Adipocyte (in vitro differentiated cells): Measurements from ENCODE around the gene SLA2.

Source experiments
- DNase-seq: peaks from one replicate; pipeline ENCODE4 v3.0.0-alpha.2; 2015; ENCODE audit warnings: low read depth
- H3K27me3 ChIP-seq: replicated peaks from 2 replicates; pipeline ENCODE4 v1.7.0; 2013; ENCODE audit warnings: mild to moderate bottlenecking, low read length, moderate library complexity; ENCODE audit not compliant: control insufficient read depth, insufficient read depth
- H3K36me3 ChIP-seq: 2 replicates; pipeline ENCODE4 v1.7.0; 2013; ENCODE audit warnings: low read length, mild to moderate bottlenecking, moderate library complexity; ENCODE audit not compliant: control insufficient read depth, insufficient read depth, severe bottlenecking
- H3K4me1 ChIP-seq: 2 replicates; pipeline ENCODE4 v1.7.0; 2013; ENCODE audit warnings: mild to moderate bottlenecking, low read length, moderate library complexity; ENCODE audit not compliant: control insufficient read depth, insufficient read depth
- H3K4me3 ChIP-seq: 2 replicates; pipeline ENCODE4 v1.7.0; 2013; ENCODE audit warnings: mild to moderate bottlenecking, low read length, moderate library complexity
- H3K9ac ChIP-seq: 2 replicates; pipeline ENCODE4 v1.7.0; 2013; ENCODE audit warnings: mild to moderate bottlenecking, low read length, moderate library complexity
- H3K9me3 ChIP-seq: 2 replicates; pipeline ENCODE4 v1.7.0; 2013; ENCODE audit warnings: mild to moderate bottlenecking, low read length, moderate library complexity; ENCODE audit not compliant: control insufficient read depth

Gene SLA2

DNA sequence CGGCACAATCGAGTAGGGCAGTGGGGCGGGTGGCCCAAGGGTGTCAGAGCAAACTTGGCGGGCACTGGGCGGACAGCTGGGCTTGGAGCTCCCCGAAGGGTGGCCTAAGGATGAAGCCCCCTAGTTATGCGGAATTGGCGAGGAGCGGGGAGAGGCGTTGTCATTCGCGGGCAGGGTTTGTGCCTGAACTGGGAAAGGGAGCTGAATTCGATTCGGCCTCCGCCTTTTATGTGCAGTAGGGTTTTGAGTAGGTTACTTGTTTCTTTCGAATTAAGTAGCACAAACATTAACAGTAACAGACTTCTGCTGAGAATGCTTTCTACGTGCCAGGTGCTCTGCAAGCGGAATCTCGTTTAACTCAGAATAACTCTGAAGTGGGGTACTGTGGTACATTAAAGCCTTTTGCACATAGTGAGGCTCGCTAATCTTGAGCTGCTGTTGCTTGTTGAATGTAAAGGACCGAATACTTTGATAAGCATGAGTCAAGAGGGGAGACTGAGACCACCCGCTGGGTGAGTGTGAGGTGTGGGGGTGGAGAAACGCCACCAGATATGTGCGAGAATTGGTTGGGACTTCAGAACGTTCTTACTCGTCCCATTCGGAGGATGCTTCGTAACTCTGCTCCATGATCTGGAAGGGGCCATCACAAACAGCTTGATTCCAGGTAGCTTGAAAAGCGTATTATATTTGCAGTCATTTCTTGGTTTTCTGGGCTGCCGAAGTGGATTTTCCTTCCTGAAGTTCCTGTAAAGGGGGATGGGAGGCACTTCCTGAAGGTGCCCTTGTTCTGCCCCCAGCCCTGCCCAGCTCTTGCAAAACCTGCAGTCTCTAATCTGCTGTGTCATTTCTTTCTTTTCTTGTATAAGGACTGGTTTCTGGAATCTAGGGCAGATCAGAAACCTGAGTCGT lies 39.6 kb downstream of the SLA2 start:
- Histone ChIP-seq H3K9ac (peak overlapping the region; percentile 97), H3K27me3 (no peaks in the 10 kb centered on the region), H3K4me3 (peak overlapping the region; percentile 96), H3K36me3 (peaks cover 37% of the 10 kb centered on the region), H3K9me3 (no peaks in the 10 kb centered on the region), H3K4me1 (peaks cover 14% of the 10 kb centered on the region)
- peak; percentile 71 for DNase-seq

DNA sequence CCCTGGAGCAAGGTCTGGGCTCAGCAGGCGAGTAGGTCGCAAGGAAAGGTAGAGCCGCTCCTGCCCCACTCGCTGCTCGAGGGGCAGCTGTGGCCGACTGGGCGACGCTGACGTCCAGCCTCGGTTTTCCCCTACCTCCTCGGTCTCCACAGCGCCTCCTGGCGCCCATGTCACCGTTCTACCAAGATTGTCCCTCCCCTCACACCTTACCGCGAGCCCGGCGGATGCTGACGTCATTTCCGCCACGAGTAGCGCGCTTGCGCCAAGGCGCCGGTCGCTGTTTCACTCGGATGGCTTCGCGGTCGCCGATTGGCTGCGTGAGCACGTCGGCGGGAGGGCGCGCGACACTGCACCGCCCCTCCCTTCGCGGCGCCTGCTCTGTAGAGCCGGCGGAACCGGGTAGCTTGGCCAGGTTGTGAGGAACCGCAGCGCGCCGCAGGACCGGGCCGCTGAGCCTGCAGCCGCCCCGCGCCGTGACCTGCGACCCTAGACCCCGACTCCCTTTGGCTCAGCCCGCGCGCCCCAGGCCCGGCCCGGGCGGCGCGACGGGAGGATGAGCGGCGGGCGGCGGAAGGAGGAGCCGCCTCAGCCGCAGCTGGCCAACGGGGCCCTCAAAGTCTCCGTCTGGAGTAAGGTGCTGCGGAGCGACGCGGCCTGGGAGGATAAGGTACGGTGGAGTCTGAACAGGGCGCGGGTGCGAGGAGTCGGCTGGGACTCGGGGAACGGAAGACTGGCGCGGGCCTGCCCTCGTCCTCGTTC lies 40.4 kb downstream of the SLA2 start, which contains the start of gene RAB5IF:
Gene RAB5IF (plus strand): TSS at position 381 of the 759 bp plus-strand sequence. CDS start 173 bp downstream, at position 554.
- Histone ChIP-seq H3K36me3 (peaks cover 29% of the 10 kb centered on the region), H3K4me1 (peaks cover 14% of the 10 kb centered on the region), H3K4me3 (peak within 1 kb of the TSS; percentile 96), H3K27me3 (no peaks in the 10 kb centered on the region), H3K9me3 (no peaks in the 10 kb centered on the region), H3K9ac (peak within 1 kb of the TSS; percentile 97)
- DNase-seq: peak; percentile 100

DNA sequence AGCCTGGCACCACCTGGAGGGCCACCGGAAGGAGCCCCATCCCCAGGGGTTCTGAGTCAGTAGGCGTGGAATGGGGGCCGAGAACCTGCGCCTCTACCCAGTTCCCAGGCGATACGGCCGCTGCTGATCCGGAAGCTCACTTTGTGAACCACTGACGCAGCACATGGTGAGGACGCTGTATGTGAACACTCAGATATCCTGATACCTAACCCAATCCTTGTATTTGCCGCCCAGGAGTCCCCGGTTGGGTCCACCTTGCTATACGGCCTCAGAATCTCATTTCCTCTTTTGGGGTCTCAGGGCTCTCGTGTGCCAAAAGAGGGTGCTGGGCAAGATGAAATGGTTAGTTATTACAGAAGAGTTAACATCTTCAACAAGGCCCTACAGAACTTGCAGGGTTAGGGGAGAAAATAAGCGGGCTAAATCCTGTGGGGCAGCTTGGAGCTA lies 41.0 kb downstream of the SLA2 start:
- Histone ChIP-seq H3K27me3 (no peaks in the 10 kb centered on the region), H3K9ac (peak overlapping the region; percentile 79), H3K36me3 (peaks cover 23% of the 10 kb centered on the region), H3K9me3 (no peaks in the 10 kb centered on the region), H3K4me3 (peak overlapping the region; percentile 68), H3K4me1 (peaks cover 14% of the 10 kb centered on the region)
- no peak for DNase-seq

DNA sequence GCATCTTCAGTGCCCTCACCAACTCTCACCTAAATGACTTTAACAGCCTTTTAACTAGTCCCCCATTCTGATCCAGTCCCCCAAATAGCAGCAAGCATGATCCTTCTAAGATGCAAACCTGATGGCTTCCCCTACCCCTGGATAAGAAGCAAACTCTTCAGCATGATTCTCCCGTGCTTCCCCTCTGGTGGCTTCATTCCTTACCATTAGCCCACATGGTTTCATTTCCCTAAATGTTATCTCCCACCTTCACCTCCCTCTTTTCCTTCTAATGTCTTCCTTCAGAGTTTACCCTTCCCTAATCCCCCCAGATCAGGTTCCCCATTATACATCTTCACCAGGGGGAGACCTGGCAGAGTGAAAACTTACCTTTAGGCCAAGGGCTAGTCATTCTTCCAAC lies 44.5 kb downstream of the SLA2 start:
- Histone ChIP-seq H3K4me1 (peaks cover 5% of the 10 kb centered on the region), H3K27me3 (peaks cover 7% of the 10 kb centered on the region), H3K36me3 (no peaks in the 10 kb centered on the region), H3K4me3 (no peak overlapping the region), H3K9ac (no peak overlapping the region), H3K9me3 (no peaks in the 10 kb centered on the region)
- DNase-seq: no peak

DNA sequence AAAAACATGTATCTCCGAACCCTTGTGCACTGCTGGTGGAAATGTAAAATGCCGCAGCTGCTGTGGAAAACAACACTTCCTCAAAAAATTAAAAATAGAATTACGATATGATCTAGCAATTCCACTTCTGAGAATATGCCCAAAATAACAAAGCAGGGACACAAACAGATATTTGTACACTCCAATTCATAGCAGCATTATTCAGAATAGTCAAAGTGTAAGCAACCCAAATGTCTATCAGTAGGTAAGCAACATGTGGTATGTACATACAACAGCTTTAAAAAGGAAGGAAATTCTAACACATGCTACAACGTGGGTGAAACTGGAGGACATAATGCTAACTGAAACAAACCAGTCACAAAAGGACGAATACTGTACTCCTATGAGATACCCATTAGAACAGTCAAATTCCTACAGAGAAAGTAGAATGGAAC lies 46.1 kb downstream of the SLA2 start:
- Histone ChIP-seq H3K36me3 (no peaks in the 10 kb centered on the region), H3K9ac (no peak overlapping the region), H3K4me1 (peaks cover 1% of the 10 kb centered on the region), H3K9me3 (no peaks in the 10 kb centered on the region), H3K27me3 (peaks cover 7% of the 10 kb centered on the region), H3K4me3 (no peak overlapping the region)
- no peak for DNase-seq

DNA sequence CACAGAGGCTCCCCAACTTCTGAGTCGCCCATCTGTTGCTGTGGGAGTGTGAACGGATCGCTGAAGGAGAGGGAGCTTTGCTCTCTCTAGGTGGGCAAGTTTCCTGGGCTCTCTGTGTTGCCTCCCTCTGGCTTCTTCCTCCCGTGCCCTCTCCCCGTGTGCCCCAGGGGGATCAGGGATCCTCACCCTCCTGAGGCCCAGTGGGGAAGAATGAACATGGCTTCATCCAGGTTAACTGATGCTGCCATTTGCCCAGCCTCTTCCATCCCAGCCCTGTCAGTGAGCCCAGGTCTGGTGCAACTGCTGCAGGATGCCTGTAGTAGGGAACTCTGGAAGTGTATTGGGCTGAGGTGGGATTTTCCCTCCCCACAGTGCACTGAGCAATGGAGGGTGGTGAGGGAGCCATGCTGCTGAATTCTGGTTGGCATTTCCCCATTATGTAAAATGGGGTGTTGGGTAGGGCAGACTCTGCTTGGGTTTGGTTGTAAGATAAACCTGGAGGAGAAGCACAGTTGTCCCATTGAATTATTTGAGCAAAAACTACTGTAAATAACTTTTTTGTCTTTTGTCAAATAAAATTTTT lies 52.6 kb downstream of the SLA2 start:
- Histone ChIP-seq H3K27me3 (peaks cover 12% of the 10 kb centered on the region), H3K4me3 (no peak overlapping the region), H3K4me1 (no peaks in the 10 kb centered on the region), H3K36me3 (no peaks in the 10 kb centered on the region), H3K9me3 (peaks cover 4% of the 10 kb centered on the region), H3K9ac (no peak overlapping the region)
- DNase-seq: no peak

DNA sequence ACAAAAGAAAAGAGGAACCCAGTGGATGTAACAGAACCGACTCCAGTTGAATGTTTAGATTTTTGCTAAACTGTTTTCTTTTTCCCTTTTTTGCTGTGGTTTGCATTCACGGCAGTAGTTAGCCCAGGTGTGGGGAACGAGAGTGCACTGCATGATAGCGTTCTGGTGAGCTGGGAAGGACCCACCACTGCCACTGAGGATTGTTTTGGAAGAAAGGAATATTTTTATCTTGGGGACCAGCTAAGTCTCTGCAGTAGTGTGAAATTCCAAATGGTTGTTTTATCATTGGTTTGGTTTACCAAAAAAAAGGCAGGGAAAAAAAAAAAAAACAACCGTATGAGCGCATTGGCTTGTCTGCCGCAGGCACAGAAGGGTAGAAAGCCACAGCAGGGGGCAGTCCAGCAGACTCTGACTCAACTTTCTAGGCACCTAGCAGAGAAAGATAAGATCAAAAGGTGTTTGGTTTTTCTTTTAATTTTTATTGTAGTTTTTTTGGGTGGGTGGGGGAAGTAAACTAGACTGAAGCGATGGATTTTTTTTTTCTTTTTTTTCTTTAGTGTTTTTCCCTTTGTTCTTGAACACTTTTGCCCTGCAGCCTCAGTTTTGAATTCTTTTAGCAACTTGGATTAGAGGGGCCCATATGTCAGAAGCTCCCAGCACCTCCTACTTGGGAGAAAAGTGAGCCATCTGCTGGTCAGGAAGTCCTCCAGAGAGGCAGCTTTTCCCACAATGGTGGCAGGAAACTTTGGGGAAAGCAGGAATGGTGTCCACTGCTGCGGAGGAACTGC lies 53.9 kb downstream of the SLA2 start:
- DNase-seq: peak; percentile 66
- no peaks in the 10 kb centered on the region for H3K36me3 ChIP-seq
- H3K4me1 ChIP-seq: no peaks in the 10 kb centered on the region
- no peak overlapping the region for H3K4me3 ChIP-seq
- H3K9me3 ChIP-seq: peaks cover 4% of the 10 kb centered on the region
- H3K9ac ChIP-seq: no peak overlapping the region
- peaks cover 10% of the 10 kb centered on the region for H3K27me3 ChIP-seq

DNA sequence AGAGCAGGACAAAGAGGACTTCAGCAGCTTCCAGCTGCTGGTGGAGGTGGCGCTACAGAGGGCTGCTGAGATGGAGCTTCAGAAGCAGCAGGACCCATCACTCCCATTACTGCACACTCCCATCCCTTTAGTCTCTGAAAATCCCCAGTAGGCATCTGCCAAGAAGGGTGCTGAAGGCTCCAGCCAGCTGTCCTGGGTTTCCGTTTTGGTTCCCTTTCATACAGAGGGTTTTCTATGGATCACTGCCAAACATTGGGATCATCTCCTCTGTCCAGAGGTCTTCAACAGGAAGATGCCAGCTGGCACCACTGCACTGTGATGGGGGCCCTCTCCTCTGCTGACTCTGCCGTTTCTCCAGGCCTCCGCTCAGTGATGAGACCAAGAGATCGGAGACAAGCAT lies 54.7 kb downstream of the SLA2 start:
- Histone ChIP-seq H3K4me3 (no peak overlapping the region), H3K27me3 (peaks cover 14% of the 10 kb centered on the region), H3K9ac (no peak overlapping the region), H3K4me1 (no peaks in the 10 kb centered on the region), H3K9me3 (peaks cover 4% of the 10 kb centered on the region), H3K36me3 (no peaks in the 10 kb centered on the region)
- no peak for DNase-seq

DNA sequence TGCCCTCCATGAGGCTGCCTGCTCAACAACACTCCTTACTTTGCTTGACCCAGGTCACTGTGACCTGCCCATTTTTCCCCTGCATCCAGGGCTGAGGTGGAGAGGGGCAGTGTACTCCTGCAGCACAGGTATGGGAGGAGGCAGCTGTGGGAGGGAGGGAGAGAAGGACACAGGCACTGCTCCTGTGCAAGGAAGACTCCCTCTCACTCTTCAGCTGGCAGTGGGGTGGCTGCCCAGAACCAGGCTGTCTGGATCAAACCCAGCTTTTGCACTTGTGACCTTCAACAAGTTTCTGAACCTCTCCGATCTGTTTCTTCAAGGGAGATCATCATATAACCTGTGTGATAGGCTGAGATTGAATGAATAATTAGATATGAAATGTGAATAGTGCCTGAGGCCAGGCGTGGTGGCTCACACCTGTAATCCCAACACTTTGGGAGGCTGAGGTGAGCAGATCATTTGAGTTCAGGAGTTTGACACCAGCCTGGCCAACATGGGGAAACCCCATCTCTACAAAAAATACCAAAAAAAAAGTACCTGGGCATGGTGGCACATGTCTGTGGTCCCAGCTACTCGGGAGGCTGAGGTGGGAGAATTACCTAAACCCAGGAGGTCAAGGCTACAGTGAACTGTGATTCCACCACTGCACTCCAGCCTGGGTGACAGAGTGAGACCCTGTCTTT lies 58.5 kb downstream of the SLA2 start:
- H3K9ac ChIP-seq: no peak overlapping the region
- peaks cover 3% of the 10 kb centered on the region for H3K9me3 ChIP-seq
- no peak overlapping the region for H3K4me3 ChIP-seq
- no peaks in the 10 kb centered on the region for H3K36me3 ChIP-seq
- H3K4me1 ChIP-seq: no peaks in the 10 kb centered on the region
- no peak for DNase-seq
- peaks cover 14% of the 10 kb centered on the region for H3K27me3 ChIP-seq

DNA sequence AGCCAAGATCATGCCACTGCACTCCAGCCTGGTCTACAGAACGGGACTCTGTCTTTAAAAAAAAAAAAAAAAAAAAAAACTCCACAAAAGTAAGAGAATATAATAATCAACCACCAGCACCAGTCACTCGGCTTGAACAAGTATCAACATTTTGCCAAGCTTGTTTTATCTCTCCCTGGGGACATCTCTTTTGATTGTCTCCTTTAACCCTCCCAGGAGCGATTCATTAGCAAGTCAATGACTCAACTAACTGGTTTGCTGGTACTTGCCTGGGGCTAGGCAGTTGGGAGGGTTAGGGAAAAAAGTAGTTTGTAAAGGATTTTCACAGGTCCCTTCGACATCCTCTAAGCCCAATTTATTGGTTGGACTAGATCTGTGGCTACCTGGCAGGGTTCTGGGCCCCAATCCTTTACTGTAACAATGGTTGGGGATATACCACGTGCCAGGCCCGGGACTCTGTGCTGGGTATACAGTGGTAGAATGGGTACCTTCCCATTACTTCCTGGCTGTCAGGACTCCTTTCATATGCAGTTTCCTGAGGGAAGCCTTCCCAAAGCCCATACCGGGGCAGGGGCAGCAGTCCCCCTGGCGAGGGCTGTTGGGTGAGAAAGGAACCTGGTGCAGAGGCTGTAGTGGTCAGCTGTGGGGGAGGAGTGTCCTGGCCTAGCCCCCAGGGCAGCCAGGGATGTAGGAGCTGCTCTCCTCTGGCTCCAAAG lies 60.4 kb downstream of the SLA2 start:
- Histone ChIP-seq H3K27me3 (peaks cover 14% of the 10 kb centered on the region), H3K36me3 (no peaks in the 10 kb centered on the region), H3K4me1 (no peaks in the 10 kb centered on the region), H3K9me3 (no peaks in the 10 kb centered on the region), H3K4me3 (no peak overlapping the region), H3K9ac (no peak overlapping the region)
- DNase-seq: no peak
